Parathyroid adenoma (tissue), 2 donors: ENCODE results near the gene RPS6KB2.

Source experiments
- H2AFZ ChIP-seq: fragments of 300-600 bp; sonication (generic); one replicate; pipeline ENCODE4 v1.7.0; 2017; ENCODE audit warnings: antibody characterized with exemption, mild to moderate bottlenecking
- H3K27ac ChIP-seq: fragments of 300-600 bp; sonication (generic); one replicate; pipeline ENCODE4 v1.7.0; 2017
- H3K27me3 ChIP-seq: fragments of 300-600 bp; sonication (generic); one replicate; pipeline ENCODE4 v1.7.0; 2017; ENCODE audit warnings: low read length; ENCODE audit not compliant: control insufficient read depth, insufficient read depth
- H3K36me3 ChIP-seq: fragments of 300-600 bp; sonication (generic); one replicate; pipeline ENCODE4 v1.7.0; 2017; ENCODE audit warnings: low read length; ENCODE audit not compliant: control insufficient read depth, insufficient read depth
- H3K4me1 ChIP-seq: fragments of 300-600 bp; sonication (generic); one replicate; pipeline ENCODE4 v1.7.0; 2017; ENCODE audit warnings: control low read depth
- H3K4me2 ChIP-seq: fragments of 300-600 bp; sonication (generic); one replicate; pipeline ENCODE4 v1.7.0; 2017; ENCODE audit warnings: low read length
- H3K4me3 ChIP-seq: fragments of 300-600 bp; sonication (generic); one replicate; pipeline ENCODE4 v1.7.0; 2017; ENCODE audit warnings: low read depth, low read length
- H3K79me2 ChIP-seq: fragments of 300-600 bp; sonication (generic); one replicate; pipeline ENCODE4 v1.7.0; 2017; ENCODE audit warnings: control low read depth
- H3K9ac ChIP-seq: fragments of 300-600 bp; sonication (generic); one replicate; pipeline ENCODE4 v1.7.0; 2017; ENCODE audit warnings: mild to moderate bottlenecking
- H3K9me3 ChIP-seq: fragments of 300-600 bp; sonication (generic); one replicate; pipeline ENCODE4 v1.7.0; 2017; ENCODE audit warnings: low read length; ENCODE audit not compliant: control insufficient read depth
- CTCF ChIP-seq: fragments of 300-600 bp; sonication (generic); IDR thresholded peaks from one replicate; pipeline ENCODE4 v1.7.0; 2017; ENCODE audit warnings: antibody characterized with exemption, mild to moderate bottlenecking
- donor health status: primary hyperparathyroidism.

Gene RPS6KB2

GRCh38 chr11:67393990-67394389, 34.3 kb upstream of the RPS6KB2 start:
- Histone ChIP-seq H3K79me2 (no peaks in the 10 kb centered on the region), H3K4me2 (no peak overlapping the region), H2AFZ (no peak overlapping the region), H3K4me1 (no peaks in the 10 kb centered on the region), H3K9ac (no peak overlapping the region), H3K27me3 (no peaks in the 10 kb centered on the region), H3K9me3 (no peaks in the 10 kb centered on the region), H3K4me3 (no peak overlapping the region), H3K27ac (no peak overlapping the region), H3K36me3 (no peaks in the 10 kb centered on the region)
- TF ChIP-seq CTCF = no peak

- no peak overlapping the region for H3K4me3 ChIP-seq
- no peaks in the 10 kb centered on the region for H3K36me3 ChIP-seq
- no peaks in the 10 kb centered on the region for H3K27me3 ChIP-seq
- no peak overlapping the region for H3K9ac ChIP-seq
- no peak overlapping the region for H2AFZ ChIP-seq
- no peak overlapping the region for H3K27ac ChIP-seq
- no peaks in the 10 kb centered on the region for H3K9me3 ChIP-seq
- no peak for TF ChIP-seq CTCF
- H3K4me1 ChIP-seq = no peaks in the 10 kb centered on the region
- no peaks in the 10 kb centered on the region for H3K79me2 ChIP-seq
- H3K4me2 ChIP-seq = no peak overlapping the region
These were observed 32.6 kb upstream of the RPS6KB2 start for GRCh38 chr11:67395555-67396258.

- TF ChIP-seq CTCF = no peak
- H3K36me3 ChIP-seq = no peaks in the 10 kb centered on the region
- no peak overlapping the region for H3K9ac ChIP-seq
- no peaks in the 10 kb centered on the region for H3K79me2 ChIP-seq
- H3K27me3 ChIP-seq = no peaks in the 10 kb centered on the region
- no peak overlapping the region for H3K27ac ChIP-seq
- no peak overlapping the region for H2AFZ ChIP-seq
- no peak overlapping the region for H3K4me3 ChIP-seq
- H3K4me1 ChIP-seq = no peaks in the 10 kb centered on the region
- H3K4me2 ChIP-seq = no peak overlapping the region
- H3K9me3 ChIP-seq = no peaks in the 10 kb centered on the region
These were observed 32.1 kb upstream of the RPS6KB2 start for GRCh38 chr11:67396259-67396581.

GRCh38 chr11:67396587-67397389, 31.5 kb upstream of the RPS6KB2 start:
- Histone ChIP-seq H3K4me2 (no peak overlapping the region), H3K79me2 (no peaks in the 10 kb centered on the region), H3K9ac (no peak overlapping the region), H3K27ac (no peak overlapping the region), H3K9me3 (no peaks in the 10 kb centered on the region), H3K36me3 (no peaks in the 10 kb centered on the region), H3K4me3 (no peak overlapping the region), H3K4me1 (no peaks in the 10 kb centered on the region), H2AFZ (no peak overlapping the region), H3K27me3 (no peaks in the 10 kb centered on the region)
- no peak for TF ChIP-seq CTCF
